H9 (cell line): ENCODE data around the gene NCOR2. TPM values are rescaled to one million over a fixed set of nuclear protein-coding genes. Genes with fewer than 3 reads are reported as not detected.

Experiments used
- DNase-seq: peaks from one replicate; pipeline ENCODE4 v3.0.0-alpha.2; 2017
- H2AFZ ChIP-seq: one replicate; pipeline ENCODE4 v1.6.1; 2013; ENCODE audit warnings: mild to moderate bottlenecking, low read length, control low read depth, moderate library complexity
- H2AK5ac ChIP-seq: 2 replicates; pipeline ENCODE4 v1.6.1; 2013; ENCODE audit warnings: low read length, control low read depth, mixed read lengths; ENCODE audit not compliant: insufficient read length
- H2BK120ac ChIP-seq: one replicate; pipeline ENCODE4 v1.6.1; 2013; ENCODE audit warnings: low read depth, mild to moderate bottlenecking, low read length, control low read depth, inconsistent platforms; ENCODE audit not compliant: poor library complexity, severe bottlenecking
- H2BK12ac ChIP-seq: 2 replicates; pipeline ENCODE4 v1.6.1; 2013; ENCODE audit warnings: low read length, control low read depth, mixed read lengths, low read depth; ENCODE audit not compliant: insufficient read length
- H2BK15ac ChIP-seq: 2 replicates; pipeline ENCODE4 v1.6.1; 2013; ENCODE audit warnings: low read depth, low read length, control low read depth
- H2BK20ac ChIP-seq: one replicate; pipeline ENCODE4 v1.6.1; 2013; ENCODE audit warnings: low read depth, mild to moderate bottlenecking, low read length, control low read depth, inconsistent platforms; ENCODE audit not compliant: poor library complexity, severe bottlenecking
- H2BK5ac ChIP-seq: 2 replicates; pipeline ENCODE4 v1.6.1; 2013; ENCODE audit warnings: low read length, control low read depth, mixed read lengths; ENCODE audit not compliant: insufficient read length
- H3K14ac ChIP-seq: 2 replicates; pipeline ENCODE4 v1.6.1; 2013; ENCODE audit warnings: low read length, control low read depth; ENCODE audit not compliant: insufficient read depth
- H3K18ac ChIP-seq: 2 replicates; pipeline ENCODE4 v1.6.1; 2013; ENCODE audit warnings: low read depth, mild to moderate bottlenecking, mixed read lengths, low read length, control low read depth; ENCODE audit not compliant: insufficient read length
- H3K23ac ChIP-seq: 2 replicates; pipeline ENCODE4 v1.6.1; 2013; ENCODE audit warnings: low read length, control low read depth, mixed read lengths, low read depth; ENCODE audit not compliant: insufficient read length
- H3K23me2 ChIP-seq: 2 replicates; pipeline ENCODE4 v1.6.1; 2013; ENCODE audit warnings: low read depth, mild to moderate bottlenecking, mixed read lengths, low read length, control low read depth; ENCODE audit not compliant: insufficient read length, poor library complexity, severe bottlenecking
- H3K27ac ChIP-seq: 2 replicates; pipeline ENCODE4 v1.5.1; 2013; ENCODE audit warnings: low read length, control low read depth, mixed read lengths, low read depth; ENCODE audit not compliant: insufficient read length
- H3K27me3 ChIP-seq: 2 replicates; pipeline ENCODE4 v1.6.1; 2013; ENCODE audit warnings: low read length, control low read depth, inconsistent platforms; ENCODE audit not compliant: insufficient read depth
- H3K4ac ChIP-seq: 2 replicates; pipeline ENCODE4 v1.6.1; 2013; ENCODE audit warnings: low read depth, mild to moderate bottlenecking, control low read depth, inconsistent platforms, low read length, moderate library complexity
- H3K4me1 ChIP-seq: 2 replicates; pipeline ENCODE4 v1.6.1; 2013; ENCODE audit warnings: low read length, control low read depth, inconsistent platforms; ENCODE audit not compliant: insufficient read depth
- H3K4me2 ChIP-seq: 2 replicates; pipeline ENCODE4 v1.6.1; 2013; ENCODE audit warnings: low read length, control low read depth, mixed read lengths; ENCODE audit not compliant: insufficient read length, insufficient read depth
- H3K56ac ChIP-seq: 2 replicates; pipeline ENCODE4 v1.6.1; 2013; ENCODE audit warnings: low read depth, mild to moderate bottlenecking, mixed read lengths, low read length, control low read depth; ENCODE audit not compliant: insufficient read length
- H3K79me1 ChIP-seq: 2 replicates; pipeline ENCODE4 v1.6.1; 2013; ENCODE audit warnings: low read depth, mild to moderate bottlenecking, moderate library complexity, low read length, control low read depth, inconsistent platforms; ENCODE audit not compliant: insufficient read depth, poor library complexity, severe bottlenecking
- H3K79me2 ChIP-seq: 2 replicates; pipeline ENCODE4 v1.6.1; 2013; ENCODE audit warnings: low read length, control low read depth, inconsistent platforms; ENCODE audit not compliant: insufficient read depth
- H3K9ac ChIP-seq: 2 replicates; pipeline ENCODE4 v1.6.1; 2013; ENCODE audit warnings: low read length, control low read depth, mixed read lengths; ENCODE audit not compliant: insufficient read length; ENCODE audit errors: extremely low read depth
- H3K9me3 ChIP-seq: one replicate; pipeline ENCODE4 v1.6.1; 2013; ENCODE audit warnings: low read depth, low read length, inconsistent platforms; ENCODE audit not compliant: control insufficient read depth
- H3T11ph ChIP-seq: one replicate; pipeline ENCODE4 v1.6.1; 2013; ENCODE audit warnings: mild to moderate bottlenecking, low read length, control low read depth, inconsistent platforms
- H4K20me1 ChIP-seq: one replicate; pipeline ENCODE4 v1.6.1; 2013; ENCODE audit not compliant: control insufficient read depth, insufficient read length, insufficient read depth
- H4K5ac ChIP-seq: 2 replicates; pipeline ENCODE4 v1.6.1; 2013; ENCODE audit warnings: low read depth, mild to moderate bottlenecking, mixed read lengths, low read length, control low read depth; ENCODE audit not compliant: insufficient read length
- H4K8ac ChIP-seq: replicated peaks from 2 replicates; pipeline ENCODE4 v1.6.1; 2013; ENCODE audit warnings: low read length, control low read depth, mixed read lengths, low read depth; ENCODE audit not compliant: insufficient read length
- H4K91ac ChIP-seq: 2 replicates; pipeline ENCODE4 v1.6.1; 2013; ENCODE audit warnings: low read depth, mild to moderate bottlenecking, moderate library complexity, mixed read lengths, low read length, control low read depth; ENCODE audit not compliant: insufficient read length
- H3K27ac Mint-ChIP-seq, 3 experiments: 2 replicates in 2 of 3; 3 replicates in 1 of 3; pipeline ENCODE4 v1.8.0; 2020 to 2021; ENCODE audit warnings: mixed read lengths in 3 of 3, mild to moderate bottlenecking in 1 of 3, moderate library complexity in 1 of 3
- H3K27me3 Mint-ChIP-seq: 2 replicates; pipeline ENCODE4 v1.8.0; 2021; ENCODE audit warnings: low read depth, mild to moderate bottlenecking, moderate library complexity, mixed read lengths
- H3K36me3 Mint-ChIP-seq, 3 experiments: 2 replicates in 2 of 3; 3 replicates in 1 of 3; pipeline ENCODE4 v1.8.0; 2020 to 2021; ENCODE audit warnings: low read depth in 3 of 3, mixed read lengths in 3 of 3; ENCODE audit not compliant: insufficient read depth in 1 of 3
- H3K4me1 Mint-ChIP-seq, 2 experiments: 2 replicates each; pipeline ENCODE4 v1.8.0; 2020; ENCODE audit warnings: mixed read lengths in 2 of 2
- H3K4me3 Mint-ChIP-seq, 2 experiments: 2 replicates in 1 of 2; 3 replicates in 1 of 2; pipeline ENCODE4 v1.8.0; 2020 to 2021; ENCODE audit warnings: mild to moderate bottlenecking in 2 of 2, mixed read lengths in 2 of 2, moderate library complexity in 1 of 2
- H3K9me3 Mint-ChIP-seq, 2 experiments: 2 replicates in 1 of 2; 3 replicates in 1 of 2; pipeline ENCODE4 v1.8.0; 2020; ENCODE audit warnings: mild to moderate bottlenecking in 2 of 2, mixed read lengths in 2 of 2, moderate library complexity in 1 of 2
- CTCF ChIP-seq: fragments of 200-600 bp; sonication (generic); conservative IDR thresholded peaks from 3 replicates; pipeline ENCODE4 v1.8.0; 2021; ENCODE audit warnings: antibody characterized with exemption, mild to moderate bottlenecking
- WGBS: extraction: QIAGEN DNeasy Blood & Tissue Kit; methylation state at CpG from one replicate; pipeline ENCODE4 v1.1.7; 2013; ENCODE audit warnings: missing lambda C conversion rate, low lambda C conversion rate, mixed read lengths; ENCODE audit not compliant: insufficient read length; ENCODE audit errors: extremely low coverage; 5-methylcytosine and 5-hydroxymethylcytosine counted together
- total RNA-seq: library from RNA; stranded (reverse); gene quantifications from 2 replicates; pipeline ENCODE4 v1.2.1, GENCODE V29; 2021

NCOR2 gene
- total RNA-seq, 1 experiment from 2014 or later, result 226 TPM

- TF ChIP-seq CTCF, result no peak
- Histone ChIP-seq H3K4me2 (no peak overlapping the region), H3K79me2 (peaks cover 23% of the 10 kb centered on the region; the same call in 1 of the 2 replicates), H2BK12ac (no peak overlapping the region), H3K23me2 (no peaks in the 10 kb centered on the region), H2BK20ac (no peak overlapping the region), H3K27ac (no peak overlapping the region), H3K9ac (no peak overlapping the region), H2BK120ac (no peak overlapping the region), H3K23ac (no peak overlapping the region), H4K8ac (no peak overlapping the region), H3K4ac (no peak overlapping the region), H4K91ac (no peak overlapping the region), H2BK15ac (no peak overlapping the region), H3K18ac (no peak overlapping the region), H3K56ac (no peak overlapping the region), H2BK5ac (no peak overlapping the region), H3K14ac (no peak overlapping the region; the same call in 1 of the 2 replicates), H3T11ph (no peak overlapping the region), H3K9me3 (no peaks in the 10 kb centered on the region), H4K5ac (no peak overlapping the region), H3K27me3 (no peaks in the 10 kb centered on the region), H2AFZ (no peak overlapping the region), H2AK5ac (no peak overlapping the region), H3K4me1 (no peaks in the 10 kb centered on the region), H3K79me1 (peaks cover 8% of the 10 kb centered on the region), H4K20me1 (no peaks in the 10 kb centered on the region)
- H3K27me3 Mint-ChIP-seq, result no peaks in the 10 kb centered on the region
- no peak overlapping the region for H3K4me3 Mint-ChIP-seq
- peaks cover 12 to 19% of the 10 kb centered on the region in 2 experiments; a peak in 3 of 4 replicates for H3K4me1 Mint-ChIP-seq
- peaks cover 15 to 40% (median 36%) of the 10 kb centered on the region in 3 experiments for H3K36me3 Mint-ChIP-seq
- peak overlapping the region in 2 of 3 experiments; percentile 35 to 44; a peak in 3 of 7 replicates for H3K27ac Mint-ChIP-seq
- no peak for DNase-seq
- H3K9me3 Mint-ChIP-seq, result peaks cover 4 to 5% of the 10 kb centered on the region in 2 experiments; a peak in 2 of 5 replicates
- no CpG with 5 or more reads among the region's 13 CpGs for WGBS
These were observed 41.3 kb downstream of the NCOR2 start for GRCh38 chr12:124525927-124526692.
